MM.1S (cell line): ENCODE measurements around the gene OR56A3.

Source experiments
- DNase-seq: peaks from one replicate; pipeline ENCODE4 v3.0.0-alpha.2; 2015
- H2AFZ ChIP-seq: fragments of 300-600 bp; sonication (generic); 2 replicates; pipeline ENCODE4 v1.6.0; 2016; ENCODE audit warnings: antibody characterized with exemption, low read length
- H3F3A ChIP-seq: fragments of 300-600 bp; sonication (generic); 2 replicates; pipeline ENCODE4 v1.6.1; 2016; ENCODE audit warnings: mild to moderate bottlenecking, antibody characterized with exemption, low read length, moderate library complexity, mixed read lengths; ENCODE audit not compliant: insufficient read depth
- H3K27ac ChIP-seq: fragments of 300-600 bp; sonication (generic); 2 replicates; pipeline ENCODE4 v1.5.1; 2016; ENCODE audit warnings: mild to moderate bottlenecking, low read length
- H3K27me3 ChIP-seq: fragments of 300-600 bp; sonication (generic); replicated peaks from 2 replicates; pipeline ENCODE4 v1.6.0; 2016; ENCODE audit warnings: low read length; ENCODE audit not compliant: insufficient read depth
- H3K36me3 ChIP-seq: fragments of 300-600 bp; sonication (generic); replicated peaks from 2 replicates; pipeline ENCODE4 v1.6.1; 2016; ENCODE audit warnings: mild to moderate bottlenecking, low read length, mixed read lengths; ENCODE audit not compliant: insufficient read depth
- H3K4me1 ChIP-seq: fragments of 300-600 bp; sonication (generic); 2 replicates; pipeline ENCODE4 v1.6.1; 2016; ENCODE audit warnings: low read length, mixed read lengths
- H3K4me2 ChIP-seq: fragments of 300-600 bp; sonication (generic); 2 replicates; pipeline ENCODE4 v1.6.0; 2016; ENCODE audit warnings: low read depth, low read length
- H3K4me3 ChIP-seq: fragments of 300-600 bp; sonication (generic); 2 replicates; pipeline ENCODE4 v1.5.1; 2016; ENCODE audit warnings: low read length, mixed read lengths
- H3K79me2 ChIP-seq: fragments of 300-600 bp; sonication (generic); 2 replicates; pipeline ENCODE4 v1.6.1; 2016; ENCODE audit warnings: mixed run types, low read length, mixed read lengths
- H3K9ac ChIP-seq: fragments of 300-600 bp; sonication (generic); 2 replicates; pipeline ENCODE4 v1.6.1; 2016; ENCODE audit warnings: low read length, mixed read lengths
- H3K9me2 ChIP-seq: fragments of 300-600 bp; sonication (generic); replicated peaks from 2 replicates; pipeline ENCODE4 v1.6.1; 2016; ENCODE audit warnings: mild to moderate bottlenecking, low read length, mixed read lengths; ENCODE audit not compliant: insufficient read depth
- H3K9me3 ChIP-seq: fragments of 300-600 bp; sonication (generic); replicated peaks from 2 replicates; pipeline ENCODE4 v1.6.1; 2016; ENCODE audit warnings: mild to moderate bottlenecking, low read length, mixed read lengths; ENCODE audit not compliant: insufficient read depth
- H4K20me1 ChIP-seq: fragments of 300-600 bp; sonication (generic); 2 replicates; pipeline ENCODE4 v1.6.1; 2016; ENCODE audit warnings: mild to moderate bottlenecking, low read length, moderate library complexity, mixed read lengths; ENCODE audit not compliant: insufficient read depth
- EZH2 ChIP-seq: fragments of 300-600 bp; sonication (generic); optimal IDR thresholded peaks from 2 replicates; pipeline ENCODE3; 2017; ENCODE audit warnings: low read depth, mild to moderate bottlenecking, antibody characterized with exemption, low read length, mixed read lengths
- EZH2phosphoT487 ChIP-seq: fragments of 300-600 bp; sonication (generic); IDR thresholded peaks from 2 replicates; pipeline ENCODE4 v1.6.1; 2018; ENCODE audit warnings: antibody characterized with exemption, low read length
- TF ChIP-seq, protein P1 (sequence below): fragments of 300-600 bp; sonication (generic); IDR thresholded peaks from 2 replicates; pipeline ENCODE4 v1.5.1; 2016; ENCODE audit warnings: antibody characterized with exemption, low read length, mixed read lengths

OR56A3 gene

GRCh38 chr11:5941951-5942350 is at the start of gene OR56A3:
OR56A3 (plus strand) TSS chr11:5942251; CDS start chr11:5947347, 5,096 bp downstream.
- Histone ChIP-seq H3K9ac (no peak within 1 kb of the TSS), H3K36me3 (no peaks in the 10 kb centered on the region), H3K4me2 (no peak within 1 kb of the TSS), H3K4me1 (no peaks in the 10 kb centered on the region), H4K20me1 (no peaks in the 10 kb centered on the region), H3K9me3 (no peaks in the 10 kb centered on the region), H2AFZ (no peak within 1 kb of the TSS), H3K79me2 (no peaks in the 10 kb centered on the region), H3K27me3 (no peaks in the 10 kb centered on the region), H3K27ac (no peak within 1 kb of the TSS), H3F3A (no peaks in the 10 kb centered on the region), H3K9me2 (no peaks in the 10 kb centered on the region), H3K4me3 (no peak within 1 kb of the TSS)
- TF ChIP-seq EZH2phosphoT487, result no peak
- TF ChIP-seq, protein P1, sequence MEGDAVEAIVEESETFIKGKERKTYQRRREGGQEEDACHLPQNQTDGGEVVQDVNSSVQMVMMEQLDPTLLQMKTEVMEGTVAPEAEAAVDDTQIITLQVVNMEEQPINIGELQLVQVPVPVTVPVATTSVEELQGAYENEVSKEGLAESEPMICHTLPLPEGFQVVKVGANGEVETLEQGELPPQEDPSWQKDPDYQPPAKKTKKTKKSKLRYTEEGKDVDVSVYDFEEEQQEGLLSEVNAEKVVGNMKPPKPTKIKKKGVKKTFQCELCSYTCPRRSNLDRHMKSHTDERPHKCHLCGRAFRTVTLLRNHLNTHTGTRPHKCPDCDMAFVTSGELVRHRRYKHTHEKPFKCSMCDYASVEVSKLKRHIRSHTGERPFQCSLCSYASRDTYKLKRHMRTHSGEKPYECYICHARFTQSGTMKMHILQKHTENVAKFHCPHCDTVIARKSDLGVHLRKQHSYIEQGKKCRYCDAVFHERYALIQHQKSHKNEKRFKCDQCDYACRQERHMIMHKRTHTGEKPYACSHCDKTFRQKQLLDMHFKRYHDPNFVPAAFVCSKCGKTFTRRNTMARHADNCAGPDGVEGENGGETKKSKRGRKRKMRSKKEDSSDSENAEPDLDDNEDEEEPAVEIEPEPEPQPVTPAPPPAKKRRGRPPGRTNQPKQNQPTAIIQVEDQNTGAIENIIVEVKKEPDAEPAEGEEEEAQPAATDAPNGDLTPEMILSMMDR, result no peak
- no peak for TF ChIP-seq EZH2
- no peak for DNase-seq

DNA sequence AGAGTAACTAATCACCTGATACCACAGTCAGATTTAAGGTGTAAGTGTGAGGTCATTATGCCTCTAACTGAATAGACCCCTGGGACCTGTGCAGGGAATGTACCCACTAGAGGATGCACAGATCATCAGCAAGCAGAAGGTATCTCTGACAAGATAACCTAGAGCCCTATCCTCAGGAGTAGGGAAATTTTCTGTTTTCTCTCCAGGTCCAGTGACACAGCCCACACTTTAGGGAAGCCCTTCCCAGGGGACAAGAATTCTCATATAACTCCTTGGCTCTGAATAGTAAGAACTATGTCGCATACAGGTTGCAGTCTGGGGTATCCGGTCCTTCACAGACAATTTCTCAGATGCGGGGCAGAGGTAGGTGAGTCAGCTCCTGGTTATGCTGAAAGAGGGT is 49.1 kb upstream of the OR56A3 start, which contains the start of gene OR52E5:
TSS of gene OR52E5 (plus strand) at position 301 of the 400 bp plus-strand sequence. CDS start 7,569 bp downstream, outside the sequence.
- no peaks in the 10 kb centered on the region for H3K36me3 ChIP-seq
- no peaks in the 10 kb centered on the region for H3K79me2 ChIP-seq
- H2AFZ ChIP-seq, result no peak within 1 kb of the TSS

DNA sequence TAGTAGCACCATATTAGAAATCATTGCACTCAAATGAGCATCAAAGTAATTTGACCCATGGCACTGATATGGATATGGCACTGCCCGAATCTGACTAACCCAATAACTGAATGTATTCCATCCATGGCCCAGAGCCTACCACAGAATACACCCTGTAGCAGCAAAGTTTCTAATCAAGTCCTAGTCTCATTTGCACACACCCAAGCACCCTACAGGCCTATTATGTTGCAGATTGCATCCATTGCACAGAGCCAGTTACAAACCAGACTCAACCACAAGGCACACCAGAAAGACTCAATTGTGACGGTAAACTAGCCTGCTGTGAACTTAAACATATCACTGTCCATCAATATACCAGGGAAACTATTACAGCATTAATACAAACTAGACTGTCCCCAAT is 42.5 kb upstream of the OR56A3 start:
- no peaks in the 10 kb centered on the region for H3K4me1 ChIP-seq

More for the DNA sequence above, 49.1 kb upstream of the OR56A3 start, which contains the start of gene OR52E5:
- DNase-seq, result no peak
- Histone ChIP-seq H3K9ac (no peak within 1 kb of the TSS), H3K4me1 (no peaks in the 10 kb centered on the region), H3K27ac (no peak within 1 kb of the TSS), H3F3A (no peaks in the 10 kb centered on the region), H4K20me1 (no peaks in the 10 kb centered on the region), H3K9me2 (no peaks in the 10 kb centered on the region), H3K9me3 (no peaks in the 10 kb centered on the region), H3K4me3 (no peak within 1 kb of the TSS), H3K4me2 (no peak within 1 kb of the TSS), H3K27me3 (no peaks in the 10 kb centered on the region)
- TF ChIP-seq EZH2phosphoT487, result no peak
- TF ChIP-seq, protein P1, result no peak
- TF ChIP-seq EZH2, result no peak

More for the DNA sequence above, 42.5 kb upstream of the OR56A3 start:
- TF ChIP-seq EZH2phosphoT487 (no peak), EZH2 (no peak)
- TF ChIP-seq, protein P1, result no peak
- Histone ChIP-seq H3K9me3 (no peaks in the 10 kb centered on the region), H2AFZ (no peak overlapping the region), H3K27me3 (no peaks in the 10 kb centered on the region), H3K36me3 (no peaks in the 10 kb centered on the region), H3K27ac (no peak overlapping the region), H3K4me2 (no peak overlapping the region), H3K4me3 (no peak overlapping the region), H3K9ac (no peak overlapping the region), H3F3A (no peaks in the 10 kb centered on the region), H3K79me2 (no peaks in the 10 kb centered on the region), H4K20me1 (no peaks in the 10 kb centered on the region), H3K9me2 (no peaks in the 10 kb centered on the region)
- DNase-seq, result no peak
